A673 (cell line): ENCODE data around the gene RASD1. TPM values are rescaled to one million over a fixed set of nuclear protein-coding genes. Genes with fewer than 3 reads are reported as not detected.

ENCODE experiments used
- BruUV-seq: library from RNA; stranded (reverse); fragments of 400-500 nt; replicated peaks from 2 replicates; lab custom pipeline; 2021; lab: Mats Ljungman, UMichigan
- CTCF ChIA-PET: fragments of 300-600 bp; sonication (Branson Sonifier 250); formaldehyde crosslinking; loops from one replicate; lab custom pipeline; 2022; ENCODE audit warnings: antibody characterized with exemption; lab: Charles Lee
- POLR2A ChIA-PET: fragments of 300-600 bp; sonication (Branson Sonifier 250); formaldehyde crosslinking; loops from one replicate; lab custom pipeline; 2022; ENCODE audit warnings: antibody characterized with exemption; ENCODE audit not compliant: low non-redundant PET; lab: Charles Lee
- DNase-seq: peaks from one replicate; pipeline ENCODE4 v3.0.0-alpha.2; 2015; ENCODE audit warnings: low spot score
- H3K27ac ChIP-seq: fragments of 200-600 bp; sonication (generic); 2 replicates; pipeline ENCODE4 v1.5.1; 2016; ENCODE audit warnings: mixed run types, low read depth, mild to moderate bottlenecking, mixed read lengths, antibody characterized with exemption, low read length; ENCODE audit not compliant: poor library complexity, severe bottlenecking
- H3K27me3 ChIP-seq: fragments of 200-600 bp; sonication (generic); replicated peaks from 2 replicates; pipeline ENCODE4 v1.6.1; 2017; ENCODE audit warnings: mixed run types, low read depth, mild to moderate bottlenecking, mixed read lengths, antibody characterized with exemption, low read length; ENCODE audit not compliant: insufficient read depth, poor library complexity
- H3K36me3 ChIP-seq: fragments of 200-600 bp; sonication (generic); 2 replicates; pipeline ENCODE4 v1.6.1; 2016; ENCODE audit warnings: mixed run types, mild to moderate bottlenecking, mixed read lengths, antibody characterized with exemption, low read length; ENCODE audit not compliant: insufficient read depth, poor library complexity, severe bottlenecking
- H3K4me1 ChIP-seq: fragments of 200-600 bp; sonication (generic); 2 replicates; pipeline ENCODE4 v1.6.1; 2017; ENCODE audit warnings: mixed run types, mild to moderate bottlenecking, mixed read lengths, antibody characterized with exemption, low read length; ENCODE audit not compliant: insufficient read depth, poor library complexity, severe bottlenecking
- H3K4me3 ChIP-seq: fragments of 200-600 bp; sonication (generic); 2 replicates; pipeline ENCODE4 v1.5.1; 2016; ENCODE audit warnings: low read depth, mixed run types, mild to moderate bottlenecking, mixed read lengths, low read length; ENCODE audit not compliant: poor library complexity, severe bottlenecking
- H3K9me3 ChIP-seq: fragments of 200-600 bp; sonication (generic); 2 replicates; pipeline ENCODE4 v1.6.1; 2016; ENCODE audit warnings: mixed run types, low read depth, mild to moderate bottlenecking, mixed read lengths, antibody characterized with exemption, low read length; ENCODE audit not compliant: poor library complexity, severe bottlenecking
- CTCF ChIP-seq: fragments of 300-800, 200-600 bp; sonication (generic); conservative IDR thresholded peaks from 2 replicates; pipeline ENCODE4 v1.5.1; 2017; ENCODE audit warnings: low read depth, mild to moderate bottlenecking, antibody characterized with exemption, low read length, moderate library complexity, mixed read lengths
- EZH2 ChIP-seq: fragments of 200-600 bp; sonication (generic); IDR thresholded peaks from 2 replicates; pipeline ENCODE4 v1.6.1; 2017; ENCODE audit warnings: borderline replicate concordance, low read depth, mild to moderate bottlenecking, mixed read lengths, antibody characterized with exemption, low read length; ENCODE audit not compliant: poor library complexity, severe bottlenecking
- intact Hi-C: fragments of 100-400 bp; cut with micrococcal nuclease; formaldehyde crosslinking; loops from one replicate; pipeline ENCODE4 v1.10.0; 2022; ENCODE audit not compliant: unreplicated experiment
- total RNA-seq: library from RNA; stranded (reverse); gene quantifications from 2 replicates; pipeline ENCODE4 v1.2.3, GENCODE V29; 2021

The RASD1 gene
- total RNA-seq, 1 experiment from 2014 or later = 0.21 TPM

GRCh38 chr17:17506181-17506741 is 10.1 kb upstream of the RASD1 start:
- Histone ChIP-seq H3K4me3 (no peak overlapping the region), H3K27me3 (no peaks in the 10 kb centered on the region), H3K27ac (no peak overlapping the region), H3K4me1 (no peaks in the 10 kb centered on the region), H3K9me3 (no peaks in the 10 kb centered on the region), H3K36me3 (no peaks in the 10 kb centered on the region)
- no peak for DNase-seq
- CTCF ChIA-PET = no interaction called here
- intact Hi-C loops = no loop called here
- BruUV-seq = no TSS peak
- POLR2A ChIA-PET = no interaction called here
- TF ChIP-seq CTCF (no peak), EZH2 (no peak)

GRCh38 chr17:17505610-17506171 is 9.5 kb upstream of the RASD1 start:
- no peak for TF ChIP-seq EZH2
- Histone ChIP-seq H3K4me1 (no peaks in the 10 kb centered on the region), H3K27ac (no peak overlapping the region), H3K36me3 (no peaks in the 10 kb centered on the region), H3K9me3 (no peaks in the 10 kb centered on the region), H3K4me3 (no peak overlapping the region), H3K27me3 (no peaks in the 10 kb centered on the region)
- ChIA-PET POLR2A (no interaction called here), CTCF (no interaction called here)
- DNase-seq = no peak
- BruUV-seq = no TSS peak
- intact Hi-C loops = no loop called here

- H3K9me3 ChIP-seq = no peaks in the 10 kb centered on the region
- no peaks in the 10 kb centered on the region for H3K4me1 ChIP-seq
- intact Hi-C loops = no loop called here
- ChIA-PET POLR2A (no interaction called here), CTCF (no interaction called here)
- H3K27ac ChIP-seq = no peak overlapping the region
- TF ChIP-seq EZH2 (no peak), CTCF (no peak)
- no peaks in the 10 kb centered on the region for H3K27me3 ChIP-seq
- no peaks in the 10 kb centered on the region for H3K36me3 ChIP-seq
- no TSS peak for BruUV-seq
- DNase-seq = no peak
- H3K4me3 ChIP-seq = no peak overlapping the region
These were observed 9.0 kb upstream of the RASD1 start for GRCh38 chr17:17505151-17505550.
